Colonic mucosa (tissue), 4 donors: Measurements from ENCODE around the gene SLC17A8. TPM values are rescaled to one million over a fixed set of nuclear protein-coding genes. Genes with fewer than 3 reads are reported as not detected.
A peak's percentile ranks its signal among the peaks of the same experiment; 100 is the strongest.
"Not testable (repeated sequence)": the region's sequence is repeated elsewhere in the genome, so short reads cannot be mapped to it uniquely, and the experiment has no call there.

Experiments
- DNase-seq: peaks from one replicate; pipeline ENCODE4 v3.0.0-alpha.2; 2020
- H3K27ac ChIP-seq: fragments of 200-600 bp; one replicate; pipeline ENCODE4 v1.8.0; 2021
- H3K27me3 ChIP-seq: fragments of 200-600 bp; one replicate; pipeline ENCODE4 v1.8.0; 2021
- H3K36me3 ChIP-seq: fragments of 200-600 bp; one replicate; pipeline ENCODE4 v1.8.0; 2021
- H3K4me1 ChIP-seq: fragments of 200-600 bp; one replicate; pipeline ENCODE4 v1.8.0; 2021; ENCODE audit warnings: mild to moderate bottlenecking
- H3K4me3 ChIP-seq: fragments of 200-600 bp; one replicate; pipeline ENCODE4 v1.8.0; 2021
- H3K9ac ChIP-seq, 2 donors: one replicate each; pipeline ENCODE4 v1.7.0; 2013; ENCODE audit warnings: control low read depth in 2 of 2, low read depth in 2 of 2, low read length in 2 of 2
- H3K9me3 ChIP-seq: fragments of 200-600 bp; one replicate; pipeline ENCODE4 v1.8.0; 2021
- CTCF ChIP-seq: fragments of 200-600 bp; IDR thresholded peaks from one replicate; pipeline ENCODE4 v1.8.0; 2022; ENCODE audit warnings: antibody characterized with exemption, mild to moderate bottlenecking
- intact Hi-C: fragments of 100-400 bp; cut with DNase I; formaldehyde crosslinking; loops from one replicate; pipeline ENCODE4 v1.14.1; 2022
- total RNA-seq, 2 donors: library from RNA; stranded (reverse); fragmentation: NEBNext Ultra II Directional in 1 of 2; extraction: Animal tissue kit (Norgen Biotek cat#: 25700) in 1 of 2; gene quantifications; one replicate each; pipeline ENCODE4 v1.2.1, GENCODE V29; 2021
- donor health status: healthy.
- donor health status: DM: no; HTN: no; CAD: no.
- donor health status: DM: no; HTN: no; CAD: no.

Gene SLC17A8
- total RNA-seq, result 1 to 10 TPM in 1 of 2 donors, under 1 TPM in 1; 0.91 to 3.3 TPM

- TF ChIP-seq CTCF, result no peak
- no peaks in the 10 kb centered on the region for H3K9me3 ChIP-seq
- no peak within 1 kb of the TSS for H3K9ac ChIP-seq
- H3K27ac ChIP-seq, result no peak within 1 kb of the TSS
- intact Hi-C loops, result no loop called here
- H3K4me1 ChIP-seq, result no peaks in the 10 kb centered on the region
- no peaks in the 10 kb centered on the region for H3K27me3 ChIP-seq
- DNase-seq, result no peak
- peak within 1 kb of the TSS; percentile 6 for H3K4me3 ChIP-seq
- H3K36me3 ChIP-seq, result no peaks in the 10 kb centered on the region
Measured at GRCh38 chr12:100356644-100357223, at the start of gene SLC17A8. TSS of gene SLC17A8 (plus strand) at chr12:100357074. CDS start at chr12:100357392, 318 bp downstream.

GRCh38 chr12:100308138-100308537 is 48.7 kb upstream of the SLC17A8 start:
- H3K4me1 ChIP-seq, intact Hi-C loops, H3K4me3 ChIP-seq, H3K9ac ChIP-seq, H3K27me3 ChIP-seq, H3K9me3 ChIP-seq, H3K36me3 ChIP-seq, H3K27ac ChIP-seq, DNase-seq: not testable (repeated sequence)

GRCh38 chr12:100311317-100311716 is 45.6 kb upstream of the SLC17A8 start:
- TF ChIP-seq CTCF, result no peak
- no peak for DNase-seq
- Histone ChIP-seq H3K27ac (no peak overlapping the region), H3K4me3 (no peak overlapping the region), H3K9ac (no peak overlapping the region), H3K36me3 (peaks cover 3% of the 10 kb centered on the region), H3K9me3 (no peaks in the 10 kb centered on the region), H3K27me3 (no peaks in the 10 kb centered on the region), H3K4me1 (no peaks in the 10 kb centered on the region)
- intact Hi-C loops, result no loop called here

- H3K27me3 ChIP-seq, result no peaks in the 10 kb centered on the region
- H3K9ac ChIP-seq, result no peak overlapping the region
- H3K36me3 ChIP-seq, result peaks cover 7% of the 10 kb centered on the region
- no peaks in the 10 kb centered on the region for H3K9me3 ChIP-seq
- no peak overlapping the region for H3K27ac ChIP-seq
- no peak for TF ChIP-seq CTCF
- DNase-seq, result no peak
- H3K4me1 ChIP-seq, result no peaks in the 10 kb centered on the region
- intact Hi-C loops, result no loop called here
- H3K4me3 ChIP-seq, result no peak overlapping the region
Measured at GRCh38 chr12:100317371-100317770, 39.5 kb upstream of the SLC17A8 start.

GRCh38 chr12:100324498-100324897 is 32.4 kb upstream of the SLC17A8 start:
- DNase-seq, result no peak
- Histone ChIP-seq H3K4me3 (no peak overlapping the region), H3K36me3 (no peaks in the 10 kb centered on the region), H3K27me3 (no peaks in the 10 kb centered on the region), H3K27ac (no peak overlapping the region), H3K9me3 (no peaks in the 10 kb centered on the region), H3K9ac (no peak overlapping the region), H3K4me1 (no peaks in the 10 kb centered on the region)
- TF ChIP-seq CTCF, result no peak
- intact Hi-C loops, result no loop called here

- TF ChIP-seq CTCF, result no peak
- DNase-seq, result no peak
- Histone ChIP-seq H3K27me3 (no peaks in the 10 kb centered on the region), H3K4me1 (no peaks in the 10 kb centered on the region), H3K9ac (no peak overlapping the region), H3K36me3 (no peaks in the 10 kb centered on the region), H3K27ac (no peak overlapping the region), H3K9me3 (no peaks in the 10 kb centered on the region), H3K4me3 (no peak overlapping the region)
- intact Hi-C loops, result no loop called here
Measured at GRCh38 chr12:100326208-100326607, 30.7 kb upstream of the SLC17A8 start.
